Mucosa of rectum (tissue), 2 donors: ENCODE results near the gene ADPRHL1.
"Not testable (repeated sequence)": the region's sequence is repeated elsewhere in the genome, so short reads cannot be mapped to it uniquely, and the experiment has no call there.

Source experiments
- H3K27ac ChIP-seq, 2 donors: one replicate each; pipeline ENCODE4 v1.7.0; 2013; ENCODE audit warnings: inconsistent platforms in 2 of 2, low read depth in 2 of 2, low read length in 2 of 2
- H3K27me3 ChIP-seq, 2 donors: one replicate each; pipeline ENCODE4 v1.7.0; 2013; ENCODE audit warnings: low read length in 2 of 2; ENCODE audit not compliant: control insufficient read depth in 2 of 2, insufficient read depth in 2 of 2
- H3K36me3 ChIP-seq, 2 donors: one replicate each; pipeline ENCODE4 v1.7.0; 2013; ENCODE audit warnings: low read length in 2 of 2; ENCODE audit not compliant: control insufficient read depth in 2 of 2, insufficient read depth in 2 of 2
- H3K4me1 ChIP-seq, 2 donors: one replicate each; pipeline ENCODE4 v1.7.0; 2013; ENCODE audit warnings: low read length in 2 of 2, mild to moderate bottlenecking in 1 of 2; ENCODE audit not compliant: control insufficient read depth in 2 of 2, insufficient read depth in 2 of 2
- H3K4me3 ChIP-seq, 2 donors: one replicate each; pipeline ENCODE4 v1.7.0; 2013; ENCODE audit warnings: low read length in 2 of 2
- H3K9ac ChIP-seq, 2 donors: one replicate each; pipeline ENCODE4 v1.7.0; 2013; ENCODE audit warnings: low read length in 2 of 2, low read depth in 1 of 2, mild to moderate bottlenecking in 1 of 2
- H3K9me3 ChIP-seq, 2 donors: one replicate each; pipeline ENCODE4 v1.7.0; 2013; ENCODE audit warnings: low read length in 2 of 2; ENCODE audit not compliant: control insufficient read depth in 2 of 2
- donor health status: healthy.
- donor health status: Normal muscosa, but diverticular disease.

The ADPRHL1 gene

GRCh38 chr13:113479179-113479578 lies 25.9 kb upstream of the ADPRHL1 start:
- H3K4me1 ChIP-seq = no peaks in the 10 kb centered on the region
- peaks cover 27 to 29% of the 10 kb centered on the region in 2 donors for H3K36me3 ChIP-seq
- no peak overlapping the region for H3K27ac ChIP-seq
- no peaks in the 10 kb centered on the region for H3K27me3 ChIP-seq
- H3K9me3 ChIP-seq = no peaks in the 10 kb centered on the region
- H3K9ac ChIP-seq = no peak overlapping the region
- H3K4me3 ChIP-seq = no peak overlapping the region

DNA sequence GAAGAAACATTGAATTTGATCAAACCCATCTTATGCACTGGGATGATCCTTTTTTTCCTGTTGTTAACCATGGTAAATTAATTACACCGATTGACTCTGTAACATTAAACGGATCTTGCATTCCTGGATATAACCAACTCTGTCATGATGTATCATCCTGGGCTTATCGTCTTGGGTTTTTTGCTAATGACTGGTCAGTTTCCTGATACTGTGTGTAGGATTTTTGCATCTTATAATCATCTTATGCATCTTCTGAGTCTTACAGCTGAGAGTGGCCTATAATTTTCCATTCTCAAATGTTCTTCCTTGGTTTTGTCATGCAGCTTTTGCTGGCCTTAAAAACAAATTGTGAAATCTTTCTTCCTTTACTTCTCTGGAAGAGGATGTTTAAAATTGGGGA lies 24.4 kb upstream of the ADPRHL1 start:
- Histone ChIP-seq H3K27ac (no peak overlapping the region), H3K4me1 (no peaks in the 10 kb centered on the region), H3K9ac (no peak overlapping the region), H3K4me3 (no peak overlapping the region), H3K27me3 (no peaks in the 10 kb centered on the region), H3K9me3 (no peaks in the 10 kb centered on the region), H3K36me3 (peaks cover 29 to 30% of the 10 kb centered on the region in 2 donors)

- Histone ChIP-seq H3K36me3 (peaks cover 30 to 35% of the 10 kb centered on the region in 2 donors), H3K27ac (no peak overlapping the region)
Measured at GRCh38 chr13:113476811-113477210, 23.5 kb upstream of the ADPRHL1 start.

DNA sequence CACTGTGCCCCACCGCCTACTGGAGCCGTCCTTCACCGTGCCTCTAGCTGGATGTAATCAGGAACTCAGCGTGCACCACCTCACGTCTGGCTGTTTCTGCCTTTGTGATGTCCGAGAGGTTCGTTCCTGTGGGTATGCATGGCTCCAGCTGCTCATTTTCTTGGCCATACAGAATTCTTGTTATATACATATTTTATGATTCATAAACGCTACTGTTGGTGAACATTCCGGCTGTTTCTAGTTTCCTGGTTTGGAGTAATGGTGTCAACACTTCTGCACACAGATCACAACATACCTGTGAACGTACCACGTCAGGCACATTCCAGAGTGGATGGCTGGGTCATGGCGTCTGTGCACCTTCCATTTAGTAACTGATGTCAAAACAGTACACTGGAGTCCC lies 22.6 kb upstream of the ADPRHL1 start:
- H3K27ac ChIP-seq = no peak overlapping the region

More at GRCh38 chr13:113476811-113477210, 23.5 kb upstream of the ADPRHL1 start:
- Histone ChIP-seq H3K4me1 (no peaks in the 10 kb centered on the region), H3K4me3 (no peak overlapping the region), H3K9ac (no peak overlapping the region), H3K9me3 (no peaks in the 10 kb centered on the region), H3K27me3 (no peaks in the 10 kb centered on the region)

DNA sequence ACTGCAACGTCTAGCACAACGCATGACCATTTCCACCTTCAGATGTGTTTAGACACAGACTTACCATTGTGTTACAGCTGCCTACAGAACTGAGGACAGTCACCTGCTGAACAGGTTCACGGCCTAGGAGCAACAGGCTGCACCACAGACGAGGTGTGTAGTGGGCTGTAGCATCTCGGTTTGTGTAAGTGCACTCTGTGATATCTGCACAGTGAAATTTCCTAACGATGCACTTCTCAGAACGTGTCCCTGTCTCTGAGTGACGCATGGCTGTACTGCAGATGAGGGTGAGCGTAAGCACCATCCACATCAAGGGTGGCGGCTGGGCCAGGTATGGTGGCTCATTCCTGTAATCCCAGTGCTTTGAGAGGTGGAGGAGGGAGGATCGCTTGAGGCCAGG lies 22.0 kb upstream of the ADPRHL1 start:
- Histone ChIP-seq H3K36me3 (peaks cover 30 to 38% of the 10 kb centered on the region in 2 donors), H3K4me3 (no peak overlapping the region), H3K4me1 (no peaks in the 10 kb centered on the region), H3K27me3 (no peaks in the 10 kb centered on the region), H3K27ac (no peak overlapping the region), H3K9ac (no peak overlapping the region), H3K9me3 (no peaks in the 10 kb centered on the region)

More for the DNA sequence above, 22.6 kb upstream of the ADPRHL1 start:
- Histone ChIP-seq H3K36me3 (peaks cover 30 to 38% of the 10 kb centered on the region in 2 donors), H3K4me3 (no peak overlapping the region), H3K4me1 (no peaks in the 10 kb centered on the region), H3K27me3 (no peaks in the 10 kb centered on the region), H3K9ac (no peak overlapping the region), H3K9me3 (no peaks in the 10 kb centered on the region)

- Histone ChIP-seq H3K27me3 (no peaks in the 10 kb centered on the region), H3K4me1 (no peaks in the 10 kb centered on the region), H3K9ac (no peak overlapping the region), H3K36me3 (peaks cover 32 to 36% of the 10 kb centered on the region in 2 donors), H3K27ac (no peak overlapping the region), H3K4me3 (no peak overlapping the region), H3K9me3 (no peaks in the 10 kb centered on the region)
Measured at GRCh38 chr13:113474179-113474578, 20.9 kb upstream of the ADPRHL1 start.

GRCh38 chr13:113472355-113473025 lies 19.2 kb upstream of the ADPRHL1 start:
- Histone ChIP-seq H3K36me3 (peaks cover 28 to 29% of the 10 kb centered on the region in 2 donors), H3K4me3 (no peak overlapping the region)

GRCh38 chr13:113471844-113472243 lies 18.6 kb upstream of the ADPRHL1 start:
- no peaks in the 10 kb centered on the region for H3K4me1 ChIP-seq
- no peaks in the 10 kb centered on the region for H3K27me3 ChIP-seq
- no peaks in the 10 kb centered on the region for H3K9me3 ChIP-seq
- H3K27ac ChIP-seq = no peak overlapping the region
- peaks cover 24 to 28% of the 10 kb centered on the region in 2 donors for H3K36me3 ChIP-seq
- no peak overlapping the region for H3K4me3 ChIP-seq
- no peak overlapping the region for H3K9ac ChIP-seq

More at GRCh38 chr13:113472355-113473025, 19.2 kb upstream of the ADPRHL1 start:
- Histone ChIP-seq H3K9me3 (no peaks in the 10 kb centered on the region), H3K27ac (no peak overlapping the region), H3K4me1 (no peaks in the 10 kb centered on the region), H3K27me3 (no peaks in the 10 kb centered on the region), H3K9ac (no peak overlapping the region)

DNA sequence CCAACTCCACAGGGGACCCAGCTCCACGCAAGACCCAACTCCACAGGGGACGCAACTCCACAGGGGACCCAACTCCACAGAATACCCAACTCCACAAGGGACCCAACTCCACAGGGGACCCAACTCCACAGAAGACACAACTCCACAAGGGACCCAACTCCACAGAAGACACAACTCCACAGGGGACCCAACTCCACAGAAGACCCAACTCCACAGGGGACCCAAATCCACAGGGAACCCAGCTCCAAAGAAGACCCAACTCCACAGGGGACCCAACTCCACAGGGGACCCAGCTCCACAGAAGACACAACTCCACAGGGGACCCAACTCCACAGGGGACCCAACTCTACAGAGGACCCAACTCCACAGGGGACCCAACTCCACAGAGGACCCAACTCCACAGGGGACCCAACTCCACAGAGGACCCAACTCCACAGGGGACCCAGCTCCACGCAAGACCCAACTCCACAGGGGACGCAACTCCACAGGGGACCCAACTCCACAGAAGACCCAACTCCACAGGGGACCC lies 17.4 kb upstream of the ADPRHL1 start:
- H3K27ac ChIP-seq, H3K9ac ChIP-seq, H3K4me1 ChIP-seq, H3K4me3 ChIP-seq, H3K27me3 ChIP-seq, H3K9me3 ChIP-seq: not testable (repeated sequence)
- H3K36me3 ChIP-seq = peaks cover 16 to 19% of the 10 kb centered on the region in 2 donors

DNA sequence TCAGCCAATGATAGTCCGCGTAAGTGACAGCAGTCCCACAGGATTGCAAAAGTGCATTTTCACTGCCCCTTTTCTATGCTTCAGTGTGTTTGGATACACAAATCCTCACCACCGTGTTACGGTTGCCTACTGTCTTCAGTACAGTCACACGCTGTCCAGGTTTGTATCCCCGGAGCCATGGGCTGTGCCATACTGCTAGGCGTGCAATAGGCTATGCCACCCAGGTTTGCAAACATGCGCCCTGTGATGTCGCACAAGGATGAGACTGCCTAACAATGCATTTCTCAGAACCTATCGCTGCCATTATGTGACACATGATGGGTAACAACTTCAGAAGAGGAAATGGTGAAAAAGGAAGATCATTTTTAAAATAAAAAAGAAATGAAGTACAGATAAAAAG lies 16.8 kb upstream of the ADPRHL1 start:
- Histone ChIP-seq H3K36me3 (peaks cover 10 to 13% of the 10 kb centered on the region in 2 donors), H3K27me3 (no peaks in the 10 kb centered on the region), H3K27ac (no peak overlapping the region), H3K9me3 (no peaks in the 10 kb centered on the region), H3K4me3 (no peak overlapping the region), H3K4me1 (no peaks in the 10 kb centered on the region), H3K9ac (no peak overlapping the region)
